Stimulated activated CD8-positive, alpha-beta memory T cell treated with anti-CD3 and anti-CD28 coated beads, Interleukin-4, amount 100 ng/mL, for 24 hours (primary cell): ENCODE measurements around the gene MDGA2.

Experiments used
- DNase-seq: peaks from one replicate; pipeline ENCODE4 v3.0.0-alpha.2; 2020; ENCODE audit warnings: low read depth

The MDGA2 gene

DNA sequence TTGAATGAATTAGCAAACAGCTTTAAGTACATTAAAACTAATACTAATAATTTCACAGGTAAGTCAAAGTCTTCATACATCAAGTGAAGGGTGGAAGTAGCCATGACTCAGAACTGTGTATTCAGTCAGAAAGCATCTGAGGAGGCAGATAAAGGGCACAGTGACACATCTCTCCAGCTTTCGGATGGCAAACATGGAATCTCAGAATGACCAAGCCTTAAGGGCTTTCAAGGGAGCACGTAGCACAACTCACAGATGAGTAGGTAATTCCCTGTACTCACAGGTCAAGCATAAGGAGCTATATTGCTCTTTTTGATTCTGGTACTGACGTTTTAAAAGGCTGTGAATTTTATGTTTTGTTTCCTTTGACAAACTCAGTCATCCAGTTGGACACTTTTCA lies 56.0 kb downstream of the MDGA2 start:
- no peak for DNase-seq

GRCh38 chr14:47606566-47606965 lies 68.8 kb downstream of the MDGA2 start:
- DNase-seq: no peak

- no peak for DNase-seq
These were observed 78.5 kb downstream of the MDGA2 start for GRCh38 chr14:47596860-47597259.

DNA sequence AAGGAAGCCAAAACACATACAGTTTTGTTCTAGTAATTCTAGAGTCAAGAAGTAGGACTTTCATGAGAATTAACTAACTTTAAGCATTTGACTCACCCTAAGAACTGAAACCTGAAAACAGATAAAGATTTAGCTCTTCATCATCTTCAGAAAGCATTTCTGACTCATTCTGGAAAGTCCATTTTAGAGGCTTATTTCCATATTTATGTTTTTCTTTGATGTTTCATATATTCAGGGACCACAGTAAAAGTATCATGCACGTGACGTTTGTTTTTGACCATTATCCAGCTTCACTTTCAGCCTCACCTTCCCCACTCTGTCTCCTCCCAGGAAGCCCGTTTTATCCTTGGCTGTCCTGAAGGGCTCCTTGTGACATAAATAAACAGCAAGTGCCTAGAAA lies 79.2 kb downstream of the MDGA2 start:
- no peak for DNase-seq

- DNase-seq: no peak
These were observed 79.9 kb downstream of the MDGA2 start for GRCh38 chr14:47595552-47595951.

- no peak for DNase-seq
These were observed 84.5 kb downstream of the MDGA2 start for GRCh38 chr14:47590767-47591495.

DNA sequence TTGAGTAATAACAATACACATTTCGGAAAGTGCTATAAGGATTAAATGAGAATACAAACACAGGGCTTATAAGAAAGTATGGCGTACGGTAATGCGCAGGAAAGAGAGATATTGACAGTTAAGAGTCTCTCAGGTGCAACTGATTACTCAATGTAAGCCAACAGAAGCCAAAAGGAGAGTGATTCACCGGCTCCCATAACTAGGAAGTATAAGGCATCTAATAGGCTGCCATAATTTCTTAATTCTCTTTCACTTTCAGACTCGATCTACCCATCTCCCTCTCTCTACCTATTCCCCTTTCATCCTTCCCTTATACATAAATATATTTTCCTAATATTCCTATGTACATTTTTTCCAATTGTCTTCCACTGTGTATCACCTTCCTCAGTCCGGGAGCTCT lies 90.0 kb downstream of the MDGA2 start:
- no peak for DNase-seq

- no peak for DNase-seq
These were observed 108.1 kb downstream of the MDGA2 start for GRCh38 chr14:47567273-47567672.

GRCh38 chr14:47557894-47558293 lies 117.5 kb downstream of the MDGA2 start:
- no peak for DNase-seq

DNA sequence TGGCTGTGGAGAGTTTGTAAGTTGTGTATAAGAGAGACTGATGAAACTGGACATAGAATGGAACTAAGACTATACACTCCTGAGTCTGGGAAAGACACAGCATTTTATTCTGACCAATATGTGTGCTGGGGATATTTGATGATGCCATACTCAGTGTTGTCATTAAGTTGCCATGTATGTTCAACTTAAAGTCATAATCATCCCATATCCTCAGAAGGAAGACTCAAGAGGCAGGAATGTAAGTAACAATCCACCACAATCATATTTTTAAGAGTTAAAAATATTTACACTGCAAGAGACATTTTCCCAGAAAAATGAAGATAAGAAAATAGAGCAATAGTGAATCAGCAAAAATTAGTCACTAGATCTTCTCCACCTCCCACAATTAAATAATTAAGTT lies 120.1 kb downstream of the MDGA2 start:
- no peak for DNase-seq

GRCh38 chr14:47549886-47550285 lies 125.5 kb downstream of the MDGA2 start:
- DNase-seq: no peak

GRCh38 chr14:47543459-47543858 lies 131.9 kb downstream of the MDGA2 start:
- no peak for DNase-seq

DNA sequence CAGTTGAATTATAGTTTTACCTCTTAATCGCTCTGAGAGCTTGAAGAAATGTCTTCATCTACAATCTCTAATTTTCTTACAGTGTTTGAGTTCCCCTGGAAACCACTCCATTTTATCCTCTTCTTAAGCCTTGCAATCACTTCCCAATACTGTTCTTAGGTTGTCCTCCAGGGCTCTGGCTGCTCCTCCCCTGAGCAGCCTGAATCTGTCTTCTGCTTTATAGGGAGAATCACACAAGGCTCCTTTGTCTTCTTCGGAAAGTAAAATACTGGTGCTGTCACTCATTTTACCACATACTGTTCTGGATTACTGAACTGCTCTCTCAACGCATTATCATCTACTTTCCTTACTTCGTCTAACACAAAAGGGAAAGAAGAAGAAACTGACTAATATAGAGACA lies 133.7 kb downstream of the MDGA2 start:
- no peak for DNase-seq

- DNase-seq: no peak
These were observed 136.4 kb downstream of the MDGA2 start for GRCh38 chr14:47539031-47539461.

DNA sequence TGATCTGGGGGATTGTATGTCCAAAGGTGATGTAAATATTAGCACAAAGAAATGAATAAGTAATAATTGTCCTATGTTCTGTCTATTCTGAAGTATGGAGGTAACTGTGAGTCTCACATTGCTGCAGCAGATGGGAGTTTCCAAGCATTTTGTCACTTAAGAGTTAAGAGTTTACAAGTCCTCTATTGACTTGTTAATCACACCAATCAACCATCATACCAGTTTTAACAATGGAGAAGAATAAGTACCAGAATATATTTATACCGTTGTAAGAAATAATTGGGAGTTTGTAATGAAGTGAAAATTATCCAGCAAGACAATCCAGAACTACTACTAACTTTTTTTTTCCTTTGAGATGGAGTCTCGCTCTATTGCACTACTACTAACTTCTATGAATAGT lies 139.1 kb downstream of the MDGA2 start:
- no peak for DNase-seq

DNA sequence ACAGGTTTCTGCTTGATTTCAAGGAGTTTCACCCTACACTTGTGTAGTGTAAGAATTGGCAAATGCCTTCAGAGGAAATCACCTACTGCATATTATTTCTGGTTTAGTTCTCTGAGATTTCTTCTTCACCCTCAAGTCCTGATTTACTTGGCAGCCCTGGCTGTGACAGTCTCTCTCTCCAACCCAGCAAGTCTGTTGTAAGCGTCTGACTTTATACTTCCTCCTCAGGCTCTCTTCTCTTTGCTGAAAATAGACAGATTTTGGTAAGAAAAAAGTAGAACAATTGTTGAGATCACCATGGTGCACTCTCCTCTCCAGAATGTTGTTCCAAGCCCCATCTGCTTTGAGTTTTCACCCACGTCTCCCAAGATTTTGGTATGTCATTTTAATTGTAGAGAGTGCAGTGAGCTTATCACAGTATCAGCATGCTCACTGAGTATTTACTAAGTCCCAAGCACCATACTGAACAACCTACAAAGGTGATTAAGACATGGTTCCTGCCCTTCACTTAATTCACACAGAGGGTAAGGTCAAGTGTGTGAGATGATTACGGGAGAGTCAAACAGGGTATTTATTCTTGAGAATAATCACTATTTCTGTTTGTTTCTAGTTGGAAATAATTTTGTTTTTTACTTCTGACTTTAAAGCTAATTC lies 148.7 kb downstream of the MDGA2 start:
- DNase-seq: no peak

DNA sequence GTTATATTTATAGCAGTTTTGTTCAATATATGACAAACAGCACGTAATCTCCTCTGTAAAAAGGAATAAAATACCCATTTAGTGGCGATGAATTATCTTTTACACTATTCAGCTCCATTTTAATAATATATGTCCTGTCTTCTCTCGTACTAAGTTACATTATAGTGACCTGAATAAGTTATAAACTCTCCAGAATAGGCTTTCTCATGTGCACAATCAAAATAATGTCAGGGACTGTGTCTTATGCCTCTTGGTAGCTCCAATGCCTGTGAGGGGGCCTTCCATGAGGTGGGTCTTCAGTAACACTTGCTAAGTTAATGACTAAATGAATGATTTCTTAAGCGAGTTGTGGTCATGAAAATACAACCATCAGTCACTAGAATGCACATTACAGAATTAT lies 150.9 kb downstream of the MDGA2 start:
- no peak for DNase-seq

- DNase-seq: no peak
These were observed 155.0 kb downstream of the MDGA2 start for GRCh38 chr14:47520382-47520781.

GRCh38 chr14:47511829-47512228 lies 163.6 kb downstream of the MDGA2 start:
- no peak for DNase-seq

- no peak for DNase-seq
These were observed 165.4 kb downstream of the MDGA2 start for GRCh38 chr14:47509957-47510356.

DNA sequence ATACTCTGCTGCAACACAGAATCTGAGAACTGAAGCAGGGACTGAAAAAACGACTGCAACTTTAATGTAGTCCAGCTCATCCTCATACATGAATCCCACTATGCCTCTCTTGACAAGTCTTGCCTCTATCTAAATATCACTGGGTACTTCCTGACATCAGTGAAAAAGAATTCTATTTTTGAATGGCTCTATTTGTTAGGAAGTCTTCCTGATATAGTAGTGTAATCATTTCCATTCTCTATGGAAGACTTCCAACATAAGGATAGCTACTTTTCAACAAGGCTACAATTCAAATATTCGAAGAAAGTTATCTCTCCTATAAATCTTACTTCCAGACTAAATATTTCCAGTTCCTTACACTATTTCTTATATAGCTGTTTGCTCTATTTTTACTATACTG lies 167.5 kb downstream of the MDGA2 start:
- DNase-seq: no peak

GRCh38 chr14:47500369-47500768 lies 175.0 kb downstream of the MDGA2 start:
- no peak for DNase-seq

- no peak for DNase-seq
These were observed 184.6 kb downstream of the MDGA2 start for GRCh38 chr14:47490766-47491165.

- DNase-seq: no peak
These were observed 185.1 kb downstream of the MDGA2 start for GRCh38 chr14:47490353-47490752.
